HL-60/S4 treated with phorbol 12-myristate 13-acetate at 8.2 ng/mL for 4 days and 3 days (cell line): ENCODE results near the gene IRS1.

Experiments used
- in situ Hi-C: fragments of 300-500 bp; cut with MboI; formaldehyde crosslinking; loops from 2 replicates; pipeline ENCODE4 v1.15.0; 2022; ENCODE audit warnings: low sequenced_read_pairs

The IRS1 gene

DNA sequence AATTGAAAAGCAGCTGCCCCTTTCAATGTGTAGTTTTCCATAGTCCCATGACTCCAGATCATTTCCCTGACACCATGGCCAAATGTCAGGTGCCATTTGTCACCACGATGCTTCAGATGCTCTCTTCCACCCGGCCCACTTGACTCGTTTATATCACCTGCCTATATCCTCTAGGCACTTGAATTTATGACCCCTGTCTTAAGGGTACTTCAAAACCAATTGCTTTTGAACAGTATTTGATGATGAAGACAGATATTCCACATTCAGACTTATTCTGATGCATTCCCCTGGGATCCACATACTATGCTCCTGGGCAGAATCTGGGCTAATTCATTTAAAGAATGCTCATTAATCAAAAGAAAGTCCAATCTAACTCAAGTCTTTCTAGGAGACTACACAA is 19.3 kb upstream of the IRS1 start:
- in situ Hi-C loops, result loop anchor here (25.0 kb wide), 2 partner anchors 932 to 1132 kb away; no protein-coding TSS in a partner anchor

DNA sequence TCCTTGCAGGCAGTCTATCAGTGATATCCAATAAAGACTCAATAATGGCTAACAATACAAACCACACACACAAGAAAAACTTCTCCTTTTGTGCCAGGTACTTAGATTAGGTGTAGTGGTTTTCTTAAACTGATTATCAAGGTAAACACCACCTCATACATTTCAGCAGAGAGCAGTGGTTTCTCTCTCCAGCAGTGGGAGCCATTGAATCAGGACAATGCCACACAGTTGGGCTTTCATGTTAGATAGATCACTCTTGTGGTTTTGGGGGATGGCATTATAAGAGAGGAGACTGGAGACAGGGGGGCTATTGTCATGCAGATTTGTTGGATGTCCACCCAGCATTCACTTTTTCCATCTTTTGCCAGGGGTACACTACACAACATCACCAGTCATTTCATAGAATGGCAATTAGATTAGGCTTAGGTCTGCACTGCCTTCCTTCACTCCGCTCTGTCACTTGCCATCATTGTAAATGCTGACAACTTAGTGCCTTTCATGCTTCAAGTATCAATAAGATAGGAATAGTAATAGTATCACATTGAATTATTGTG is 13.6 kb upstream of the IRS1 start:
- in situ Hi-C loops, result loop anchor here (25.0 kb wide), 2 partner anchors 926 to 1126 kb away; no protein-coding TSS in a partner anchor

DNA sequence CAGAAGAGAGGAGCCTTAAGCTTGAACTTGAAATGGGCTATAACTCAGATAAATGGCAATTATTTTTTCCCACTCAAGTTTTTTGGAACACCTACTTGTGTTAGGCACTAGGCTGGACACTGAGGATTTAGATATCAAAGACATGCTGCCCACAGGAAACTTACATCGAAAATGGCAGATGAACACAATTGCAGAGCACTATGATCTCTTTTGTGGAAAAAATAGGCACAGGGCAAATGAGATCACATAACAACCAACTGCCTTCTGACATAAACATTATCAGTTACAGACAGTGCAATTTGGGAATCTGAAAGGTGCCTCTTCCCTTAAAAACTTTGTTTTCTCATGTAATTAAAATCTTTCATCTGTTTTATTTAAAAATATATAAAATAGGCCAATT is 3.8 kb upstream of the IRS1 start:
- in situ Hi-C loops, result loop anchor here (25.0 kb wide), 2 partner anchors 916 to 1116 kb away; no protein-coding TSS in a partner anchor

DNA sequence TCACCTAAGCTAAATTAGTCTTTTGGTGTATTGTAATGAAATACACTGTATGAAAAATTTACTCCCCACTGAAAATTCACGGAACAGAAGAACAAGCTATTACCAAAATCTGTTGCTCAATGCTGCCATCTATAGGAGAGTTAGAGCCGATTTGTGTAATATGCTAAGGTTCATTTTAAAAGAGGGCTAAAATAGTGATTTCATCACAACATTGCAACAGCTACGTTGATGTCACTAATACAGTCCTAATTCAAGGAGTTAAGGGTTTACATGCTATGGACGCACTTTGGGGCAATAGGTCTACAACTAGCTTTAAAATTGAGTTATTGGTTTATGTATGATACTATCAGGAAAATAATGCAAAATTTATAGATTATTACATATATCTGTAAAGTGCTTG is 3.0 kb upstream of the IRS1 start:
- in situ Hi-C loops, result loop anchor here (25.0 kb wide), 2 partner anchors 915 to 1115 kb away; no protein-coding TSS in a partner anchor

DNA sequence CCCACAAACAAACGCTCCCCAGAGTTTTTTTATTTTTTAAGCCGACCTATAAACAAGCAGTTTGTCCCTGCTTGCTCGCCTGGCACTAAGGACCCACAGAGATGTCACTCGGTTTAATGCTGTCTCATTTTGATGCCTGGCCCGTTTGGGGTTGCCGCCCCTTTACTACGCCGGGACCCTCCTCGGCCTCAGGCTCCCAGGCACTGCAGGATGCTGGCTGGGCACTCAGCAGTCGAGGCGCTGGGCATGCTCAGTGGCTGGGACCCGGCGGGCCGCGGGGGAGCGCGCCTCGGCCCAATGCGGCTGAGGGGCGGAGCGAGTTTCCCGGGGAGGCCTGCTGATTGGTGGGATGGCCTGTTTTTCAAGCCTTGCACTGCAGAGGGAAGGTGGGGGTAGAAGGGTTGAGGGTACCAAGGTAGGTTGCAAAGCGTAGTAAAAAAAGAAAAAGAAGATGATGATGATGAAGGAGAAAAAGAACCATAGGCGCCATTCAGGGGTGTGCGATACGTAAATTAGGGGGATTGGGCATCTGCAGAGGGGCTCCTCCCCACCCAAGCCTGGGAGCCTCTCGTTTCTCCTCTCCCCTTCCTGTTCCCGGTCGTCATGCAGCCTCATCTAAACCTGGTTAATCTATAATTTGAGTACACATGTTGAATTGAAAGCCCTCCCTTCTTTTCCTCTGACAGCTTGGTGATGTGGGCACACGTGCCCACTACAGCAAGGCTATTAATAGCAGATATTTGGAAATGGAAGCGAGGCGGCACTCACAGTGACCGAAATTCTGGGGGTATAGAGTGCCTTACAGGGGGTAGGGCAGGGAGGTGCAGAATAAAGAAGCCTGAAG is 1.5 kb upstream of the IRS1 start:
- in situ Hi-C loops, result loop anchor here (25.0 kb wide), 2 partner anchors 914 to 1114 kb away; no protein-coding TSS in a partner anchor

DNA sequence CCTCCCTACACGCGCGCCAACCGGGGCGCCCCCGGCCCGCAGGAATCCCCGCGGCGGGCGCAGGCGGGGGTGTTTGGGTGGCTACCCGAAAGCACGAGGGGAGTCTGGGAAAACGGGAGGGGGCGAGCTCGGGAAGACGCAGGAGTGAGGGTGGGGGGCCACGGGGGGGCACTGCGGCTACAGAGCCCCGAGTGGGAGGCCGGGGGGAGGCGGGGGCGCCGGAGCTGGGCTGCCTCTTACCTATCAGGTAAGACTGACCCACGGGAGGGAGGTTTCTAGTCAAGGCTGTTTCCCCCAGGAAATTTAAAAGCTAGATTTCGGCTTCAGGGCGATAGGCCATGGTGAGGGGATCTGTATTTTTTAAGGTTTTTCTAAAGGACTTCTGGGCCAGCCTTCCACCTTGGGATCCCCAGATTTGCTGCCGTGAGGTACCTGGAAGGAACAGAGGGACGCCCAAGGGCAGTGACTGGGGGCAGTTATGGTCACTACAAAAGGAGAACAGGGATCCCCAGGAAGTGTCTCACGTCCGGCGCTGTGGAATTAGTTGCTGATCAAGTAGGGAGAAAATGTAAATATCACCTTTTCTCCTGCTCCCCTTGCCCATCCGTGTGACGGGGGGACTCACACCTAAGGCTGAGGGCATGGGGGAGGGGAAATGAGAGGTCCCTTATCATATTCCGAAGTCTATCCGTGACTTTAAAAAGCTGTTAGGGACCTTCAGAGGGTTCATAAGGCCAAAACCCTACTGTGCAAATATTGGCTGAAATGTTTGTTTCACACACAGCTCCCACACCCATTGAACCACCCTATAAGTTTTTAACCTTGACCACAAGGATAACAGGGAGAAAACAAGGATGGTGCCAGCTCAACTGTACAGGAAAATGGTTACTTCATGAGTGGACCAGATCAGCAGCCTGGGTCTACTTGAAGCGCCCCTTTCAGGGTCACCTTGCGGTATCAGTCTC is 638 bp upstream of the IRS1 start:
- in situ Hi-C loops, result loop anchor here (25.0 kb wide), 2 partner anchors 913 to 1113 kb away; no protein-coding TSS in a partner anchor

DNA sequence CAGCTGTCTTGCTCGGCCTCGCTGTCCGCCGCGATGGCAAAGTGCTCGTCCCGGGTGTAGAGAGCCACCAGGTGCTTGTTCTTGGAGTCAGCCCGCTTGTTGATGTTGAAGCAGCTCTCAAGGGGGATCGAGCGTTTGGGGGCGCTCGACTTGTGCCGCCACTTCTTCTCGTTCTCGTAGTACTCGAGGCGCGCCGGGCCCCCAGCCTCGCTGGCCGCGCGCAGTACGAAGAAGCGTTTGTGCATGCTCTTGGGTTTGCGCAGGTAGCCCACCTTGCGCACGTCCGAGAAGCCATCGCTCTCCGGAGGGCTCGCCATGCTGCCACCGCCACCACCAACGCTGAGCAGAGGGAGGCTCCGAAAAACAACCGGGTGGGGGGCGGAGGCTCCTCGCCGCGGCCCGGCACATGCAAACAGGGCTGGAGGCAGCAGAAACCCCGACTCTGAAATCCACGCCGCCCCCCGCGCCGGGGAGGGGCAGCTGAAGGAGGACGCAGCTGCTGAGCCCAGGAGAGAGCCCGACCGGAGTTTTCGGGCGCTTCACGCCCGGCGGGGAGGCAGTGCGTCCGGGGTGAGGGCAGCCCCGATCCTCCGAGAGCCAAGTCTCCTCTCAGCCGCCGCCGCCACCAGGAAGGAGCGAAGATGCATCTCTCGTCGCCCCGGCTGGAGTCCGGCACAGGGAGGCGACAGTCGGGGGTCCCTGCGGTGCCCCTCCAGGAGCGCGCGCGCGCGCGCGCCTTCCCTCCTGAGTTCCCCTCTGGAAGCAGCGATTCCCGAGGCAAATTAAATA is 1.0 kb downstream of the IRS1 start:
- in situ Hi-C loops, result no loop called here

DNA sequence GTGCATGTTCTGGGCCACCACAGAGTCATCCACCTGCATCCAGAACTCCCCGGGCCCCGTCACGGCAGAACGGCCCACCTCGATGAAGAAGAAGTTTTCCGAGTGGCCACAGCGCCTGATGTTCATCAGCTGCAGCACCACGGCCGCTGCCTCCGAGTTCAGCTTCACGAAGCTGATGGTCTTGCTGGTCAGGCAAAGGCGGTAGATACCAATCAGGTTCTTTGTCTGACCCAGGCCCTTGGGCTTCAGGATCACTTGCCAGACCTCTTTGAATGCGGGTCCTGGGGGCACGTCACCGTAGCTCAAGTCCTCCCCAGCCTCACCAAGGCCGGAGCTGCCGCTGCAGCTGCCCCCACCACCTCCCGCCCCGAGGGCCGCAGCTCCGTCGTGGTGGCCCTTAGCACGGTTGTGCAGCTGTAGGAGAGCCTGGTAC is 1.6 kb downstream of the IRS1 start:
- in situ Hi-C loops, result no loop called here

DNA sequence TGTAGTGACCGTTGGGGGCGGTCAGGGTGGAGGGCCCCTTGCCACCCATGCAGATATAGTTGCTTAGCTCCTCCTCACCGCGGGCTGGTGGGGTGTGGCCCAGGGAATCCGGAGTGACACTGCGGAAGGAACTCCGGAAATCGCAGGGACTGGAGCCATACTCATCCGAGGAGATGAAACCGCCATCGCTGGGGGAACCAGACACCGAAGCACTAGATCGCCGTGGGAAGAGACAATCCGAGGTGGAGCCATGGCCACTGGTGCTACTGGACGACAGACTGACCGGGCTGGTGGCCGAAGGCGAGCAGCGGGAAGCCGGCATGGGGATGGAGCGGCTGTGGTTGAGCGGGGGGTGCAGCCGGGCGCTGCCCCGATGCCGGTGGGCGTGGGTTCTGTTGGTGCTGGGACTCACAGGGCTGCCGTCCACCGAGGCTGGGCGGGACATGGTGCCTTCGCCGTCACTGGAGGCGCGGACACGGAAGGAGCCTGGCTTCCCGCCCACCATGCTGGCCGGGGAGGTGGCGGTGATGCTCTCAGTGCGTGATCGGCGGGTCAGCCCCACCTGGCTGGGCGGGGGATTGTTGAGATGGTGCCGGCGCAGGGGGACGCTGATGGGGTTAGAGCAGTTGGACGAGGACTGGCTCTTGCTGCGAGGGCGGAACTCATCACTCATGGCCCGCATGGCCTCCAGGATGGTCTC is 2.2 kb downstream of the IRS1 start:
- in situ Hi-C loops, result no loop called here

DNA sequence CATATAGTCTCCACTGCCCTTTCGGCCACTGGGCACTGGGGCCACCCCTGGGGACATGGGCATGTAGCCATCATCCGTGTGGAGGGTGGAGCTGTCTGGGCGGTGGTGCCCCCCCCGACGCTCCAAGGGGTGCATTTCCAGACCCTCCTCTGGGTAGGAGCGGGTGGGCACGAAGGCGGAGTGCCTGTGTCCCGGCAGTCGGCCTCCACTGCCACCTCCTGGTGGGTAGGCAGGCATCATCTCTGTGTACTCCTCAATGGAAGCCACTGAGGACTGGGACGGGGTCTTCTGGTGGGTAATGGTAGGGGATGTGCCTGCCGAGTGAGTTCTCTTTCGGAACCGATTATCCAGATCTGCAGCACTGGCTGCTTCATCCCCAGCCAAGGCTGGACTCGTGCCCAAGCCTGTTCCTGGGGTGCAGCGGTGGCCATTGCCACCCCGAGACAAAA is 2.8 kb downstream of the IRS1 start:
- in situ Hi-C loops, result no loop called here

DNA sequence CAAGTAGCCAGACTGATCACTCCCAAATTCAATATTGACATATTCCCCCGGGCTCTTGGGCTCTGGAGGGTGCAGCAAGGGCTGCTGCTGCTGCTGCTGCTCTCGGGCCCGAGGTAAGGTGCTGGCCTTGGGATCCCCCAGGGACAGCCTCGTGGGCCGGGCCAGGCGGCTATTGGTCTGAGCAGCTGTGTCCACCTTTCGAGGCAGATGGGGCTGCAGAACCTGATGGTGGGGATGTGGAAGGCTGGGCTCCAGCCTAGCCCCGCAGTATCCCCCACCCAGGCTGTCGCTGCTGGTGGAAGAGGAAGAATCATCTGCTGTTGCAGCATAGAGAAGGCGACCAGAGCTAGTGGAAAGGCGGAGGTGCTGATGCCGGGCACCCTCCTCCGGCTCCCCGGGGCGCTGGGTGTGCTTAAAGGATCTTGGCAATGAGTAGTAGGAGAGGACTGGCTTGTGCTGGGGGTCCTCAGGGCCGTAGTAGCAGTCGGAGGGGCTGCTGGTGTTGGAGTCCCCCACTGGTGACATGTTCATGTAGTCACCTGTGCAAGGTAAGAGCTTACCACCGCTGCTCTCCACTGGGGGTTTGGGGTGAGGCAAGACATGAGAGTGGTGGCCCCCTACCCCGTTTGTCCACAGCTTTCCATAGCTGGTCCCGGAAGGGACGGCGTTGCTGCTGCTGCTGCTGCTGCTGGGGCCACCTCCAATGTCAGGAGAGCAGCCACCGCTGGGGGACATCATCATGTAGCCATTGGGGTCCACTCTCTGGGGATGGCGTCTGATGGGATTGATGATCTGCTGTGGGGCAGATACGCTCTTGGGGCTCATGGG is 3.4 kb downstream of the IRS1 start:
- in situ Hi-C loops, result no loop called here

DNA sequence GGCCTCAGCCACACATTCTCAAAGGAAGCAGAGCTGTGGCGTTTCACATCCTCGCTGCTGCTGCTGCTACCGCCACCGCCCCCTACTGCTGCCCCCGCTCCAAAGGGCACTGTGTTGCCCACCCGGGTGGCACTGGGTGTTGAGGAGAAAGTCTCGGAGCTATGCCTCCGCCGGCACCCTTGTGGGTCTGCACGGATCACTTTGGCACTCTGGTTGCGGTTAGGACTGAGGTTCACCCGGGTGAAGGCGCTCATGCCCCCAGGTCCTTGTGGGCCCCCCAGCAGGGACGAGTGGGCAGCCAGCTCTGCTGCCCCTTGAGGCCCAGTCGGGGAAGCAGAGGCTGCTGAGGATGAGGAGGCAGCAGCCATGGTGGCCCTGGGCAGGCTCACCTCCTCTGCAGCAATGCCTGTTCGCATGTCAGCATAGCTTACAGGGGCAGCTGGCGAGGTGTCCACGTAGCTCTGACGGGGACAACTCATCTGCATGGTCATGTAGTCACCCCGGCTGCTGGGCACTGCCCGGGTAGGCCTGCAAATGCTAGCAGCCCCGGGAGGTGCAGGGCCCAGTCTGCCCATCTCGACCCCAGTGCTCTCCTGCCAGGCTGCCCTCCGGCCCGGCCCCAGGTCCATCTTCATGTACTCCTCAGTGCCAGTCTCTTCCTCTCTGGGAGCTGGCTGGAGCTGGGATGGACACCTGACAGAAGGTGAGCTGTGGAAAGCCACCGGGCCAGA is 4.2 kb downstream of the IRS1 start:
- in situ Hi-C loops, result no loop called here

DNA sequence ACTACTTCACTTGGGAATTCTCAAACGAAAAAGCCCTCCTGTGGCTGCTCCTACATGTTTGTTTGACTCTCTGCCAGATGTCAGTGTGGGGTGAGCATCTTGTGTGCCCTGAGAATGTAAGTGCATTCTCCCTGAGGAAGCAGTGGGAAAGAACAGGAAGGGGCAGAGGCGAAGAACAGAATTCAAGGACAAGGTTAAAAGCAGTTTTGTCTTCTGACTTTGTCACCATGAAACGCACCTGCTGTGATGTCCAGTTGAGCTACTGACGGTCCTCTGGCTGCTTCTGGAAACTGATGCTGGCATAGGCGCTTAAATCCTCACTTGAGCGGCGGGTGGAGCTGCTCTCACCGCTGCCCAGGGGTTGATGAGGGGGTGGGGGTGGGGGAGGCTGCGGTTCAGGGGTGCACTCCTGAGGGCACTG is 4.9 kb downstream of the IRS1 start:
- in situ Hi-C loops, result no loop called here

DNA sequence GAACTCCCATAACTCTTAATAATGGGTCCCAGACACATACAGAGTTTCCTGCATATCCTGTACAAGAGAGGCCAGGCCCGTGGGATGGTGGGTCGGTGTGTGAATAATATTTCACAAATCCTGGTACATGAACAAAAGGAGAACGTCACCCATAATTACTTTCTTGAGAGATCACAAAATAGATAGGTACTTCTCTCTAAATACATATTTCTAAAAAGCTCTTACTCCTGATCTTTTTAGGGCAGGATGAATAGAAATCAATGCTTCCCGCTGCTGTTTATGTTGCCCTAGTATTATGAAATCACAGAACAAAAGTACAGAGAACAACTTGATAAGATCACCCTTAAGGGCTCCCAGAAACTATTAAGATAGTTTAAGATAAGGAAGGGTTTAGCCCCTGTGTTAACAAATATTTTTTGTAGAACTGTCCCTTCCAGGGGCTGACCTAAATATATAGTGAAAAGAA is 5.4 kb downstream of the IRS1 start:
- in situ Hi-C loops, result no loop called here

DNA sequence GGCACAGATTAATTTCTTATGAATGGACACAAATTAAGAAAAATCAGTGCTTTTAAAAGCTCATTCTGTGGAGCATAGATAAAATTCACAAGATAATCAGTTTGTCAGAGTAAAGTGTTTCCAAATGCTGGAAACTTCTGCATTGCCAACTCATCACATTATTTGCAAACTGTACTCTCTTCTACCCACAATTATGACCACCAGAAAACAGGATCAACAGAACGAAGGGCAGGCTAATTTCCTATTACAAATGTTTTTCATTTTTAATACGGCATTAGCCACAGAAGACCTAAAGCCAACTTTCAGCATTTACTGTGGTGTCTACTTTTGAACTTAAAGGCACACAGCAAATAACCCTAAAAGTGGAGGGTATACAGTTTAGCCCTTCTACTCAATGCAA is 6.0 kb downstream of the IRS1 start:
- in situ Hi-C loops, result no loop called here

DNA sequence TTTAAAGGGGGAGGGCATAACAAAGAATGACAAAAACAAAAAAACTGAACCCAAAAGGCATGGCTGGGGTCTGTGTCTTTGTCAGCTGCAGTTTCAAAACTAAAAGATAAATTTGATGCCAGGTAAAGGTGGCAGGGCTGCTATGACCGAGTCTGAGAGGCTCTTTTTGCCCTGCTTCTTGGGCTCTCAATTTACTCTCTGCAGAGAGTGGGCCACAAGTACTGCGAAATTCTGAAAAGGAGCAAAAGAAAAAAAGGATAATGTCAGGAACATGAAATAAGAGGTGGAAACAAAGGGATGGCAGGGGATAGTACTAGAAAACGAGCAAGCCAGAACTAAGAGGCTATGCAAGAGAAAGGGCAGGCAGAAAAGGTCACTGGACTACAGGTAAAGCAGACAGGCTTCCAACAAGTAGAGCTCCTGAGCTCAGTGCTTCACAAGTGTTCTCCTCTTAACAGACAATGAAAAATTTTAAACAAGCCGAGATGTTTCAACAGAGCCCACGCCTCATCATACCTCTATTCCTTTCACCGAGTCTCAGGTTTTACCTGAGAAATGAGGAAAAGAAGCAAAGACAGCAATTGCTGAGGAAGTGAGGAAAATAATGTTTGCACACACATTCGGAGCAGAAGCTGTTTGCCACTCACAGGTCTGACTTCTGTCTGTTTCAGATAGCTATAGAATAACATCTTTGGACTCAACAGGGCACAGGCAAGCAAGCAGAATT is 7.3 kb downstream of the IRS1 start:
- in situ Hi-C loops, result no loop called here

DNA sequence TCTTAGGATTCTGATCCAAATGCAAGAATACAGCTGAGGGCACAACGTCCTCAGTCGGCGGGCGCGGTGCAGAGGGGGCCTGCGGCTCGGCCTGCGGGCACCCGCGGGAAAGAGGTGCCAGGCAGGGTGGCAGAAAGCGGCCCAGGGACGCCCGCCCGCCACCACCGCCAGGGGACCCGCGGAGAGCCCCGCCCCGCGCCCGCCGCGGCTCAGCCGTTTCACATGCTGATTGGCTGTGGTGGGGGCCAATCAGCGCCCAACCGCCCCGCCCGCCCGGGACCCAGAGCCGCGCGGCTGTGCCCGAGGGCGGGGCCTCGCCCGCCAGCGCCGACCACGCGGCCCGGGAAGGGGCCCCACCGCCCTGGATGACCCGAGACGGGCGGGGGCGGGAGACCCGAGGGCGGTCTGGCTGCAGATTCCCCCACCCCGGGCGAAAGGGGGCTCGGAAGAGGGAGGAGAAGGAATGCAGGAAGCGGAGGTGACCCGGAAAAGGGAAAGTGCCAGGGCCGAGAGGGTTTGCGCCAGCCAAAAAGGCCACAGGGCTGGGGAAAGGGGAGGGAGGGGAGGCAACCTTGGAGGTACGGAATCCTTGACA is 8.0 kb downstream of the IRS1 start:
- in situ Hi-C loops, result no loop called here
